RWPE1 (cell line): ENCODE measurements around the gene DUSP22.

ENCODE experiments used
- CTCF ChIA-PET: fragments of 350-600 bp; sonication (Branson Sonifier 250); formaldehyde crosslinking; extraction: SDS; loops from one replicate; lab custom pipeline; 2021; lab: Yijun Ruan, JAX
- POLR2A ChIA-PET: fragments of 400-600 bp; formaldehyde crosslinking; extraction: SDS; loops from one replicate; lab custom pipeline; 2020; ENCODE audit warnings: antibody characterized with exemption; ENCODE audit not compliant: low non-redundant PET; lab: Yijun Ruan, JAX
- DNase-seq: peaks from one replicate; pipeline ENCODE4 v3.0.0; 2012; ENCODE audit warnings: low spot score
- H3K27ac ChIP-seq: fragments of 450-650 bp; 2 replicates; pipeline ENCODE4 v1.5.1; 2017
- TF ChIP-seq, protein P1 (sequence below): fragments of 450-650 bp; conservative IDR thresholded peaks from 2 replicates; pipeline ENCODE4 v1.5.1; 2017; ENCODE audit warnings: low read depth, mild to moderate bottlenecking

The DUSP22 gene

DNA sequence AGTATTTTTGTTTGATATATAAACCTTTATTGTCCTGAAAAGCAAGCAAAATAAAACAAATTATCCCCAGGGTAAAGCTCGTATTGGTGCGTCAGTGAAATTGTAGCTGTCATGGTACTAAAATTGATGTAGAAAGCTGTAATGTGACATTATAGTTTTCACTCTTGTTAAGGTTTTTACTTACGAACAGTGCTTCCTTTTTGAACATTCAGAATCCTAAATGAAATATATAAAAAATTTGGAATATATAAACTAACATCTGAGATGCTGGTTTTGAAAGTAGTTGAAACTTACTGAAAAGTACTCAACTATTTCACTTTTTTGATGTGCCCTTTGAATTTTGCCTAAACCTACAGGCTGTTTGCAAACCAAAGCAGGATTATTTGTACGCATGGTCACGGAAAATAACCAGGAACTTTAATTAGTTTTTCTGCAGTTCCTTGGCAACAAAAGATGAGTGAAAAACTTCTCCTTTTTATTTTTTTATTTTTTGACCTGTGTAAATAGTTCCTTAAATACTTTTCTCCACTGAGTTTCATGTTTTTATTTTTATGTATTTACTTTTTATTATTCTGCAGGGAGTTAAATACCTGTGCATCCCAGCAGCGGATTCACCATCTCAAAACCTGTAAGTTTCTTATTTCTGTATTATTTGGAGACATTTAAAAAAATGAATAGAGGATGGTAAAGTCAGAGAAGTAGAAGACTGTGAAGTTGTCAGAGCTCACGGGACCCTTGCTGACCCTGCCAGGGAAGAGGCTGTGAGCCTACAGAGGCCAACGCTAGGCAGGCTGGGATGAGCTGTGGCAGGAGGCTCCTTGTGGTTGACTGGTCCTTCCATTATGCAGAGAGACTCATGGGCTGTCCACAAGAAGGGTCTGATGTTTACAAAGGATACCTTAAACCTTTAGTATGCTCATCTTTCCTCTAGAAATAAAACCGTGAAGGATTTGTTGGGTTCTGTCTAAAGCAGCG is 42.5 kb downstream of the DUSP22 start:
- no peak overlapping the region for H3K27ac ChIP-seq
- DNase-seq: no peak
- TF ChIP-seq, protein P1, sequence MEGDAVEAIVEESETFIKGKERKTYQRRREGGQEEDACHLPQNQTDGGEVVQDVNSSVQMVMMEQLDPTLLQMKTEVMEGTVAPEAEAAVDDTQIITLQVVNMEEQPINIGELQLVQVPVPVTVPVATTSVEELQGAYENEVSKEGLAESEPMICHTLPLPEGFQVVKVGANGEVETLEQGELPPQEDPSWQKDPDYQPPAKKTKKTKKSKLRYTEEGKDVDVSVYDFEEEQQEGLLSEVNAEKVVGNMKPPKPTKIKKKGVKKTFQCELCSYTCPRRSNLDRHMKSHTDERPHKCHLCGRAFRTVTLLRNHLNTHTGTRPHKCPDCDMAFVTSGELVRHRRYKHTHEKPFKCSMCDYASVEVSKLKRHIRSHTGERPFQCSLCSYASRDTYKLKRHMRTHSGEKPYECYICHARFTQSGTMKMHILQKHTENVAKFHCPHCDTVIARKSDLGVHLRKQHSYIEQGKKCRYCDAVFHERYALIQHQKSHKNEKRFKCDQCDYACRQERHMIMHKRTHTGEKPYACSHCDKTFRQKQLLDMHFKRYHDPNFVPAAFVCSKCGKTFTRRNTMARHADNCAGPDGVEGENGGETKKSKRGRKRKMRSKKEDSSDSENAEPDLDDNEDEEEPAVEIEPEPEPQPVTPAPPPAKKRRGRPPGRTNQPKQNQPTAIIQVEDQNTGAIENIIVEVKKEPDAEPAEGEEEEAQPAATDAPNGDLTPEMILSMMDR: no peak
- ChIA-PET POLR2A (no interaction called here), CTCF (interaction anchor here (0.6 kb wide), 1 partner anchor 68 kb away, joined by 3 read pairs; no protein-coding TSS in a partner anchor)

DNA sequence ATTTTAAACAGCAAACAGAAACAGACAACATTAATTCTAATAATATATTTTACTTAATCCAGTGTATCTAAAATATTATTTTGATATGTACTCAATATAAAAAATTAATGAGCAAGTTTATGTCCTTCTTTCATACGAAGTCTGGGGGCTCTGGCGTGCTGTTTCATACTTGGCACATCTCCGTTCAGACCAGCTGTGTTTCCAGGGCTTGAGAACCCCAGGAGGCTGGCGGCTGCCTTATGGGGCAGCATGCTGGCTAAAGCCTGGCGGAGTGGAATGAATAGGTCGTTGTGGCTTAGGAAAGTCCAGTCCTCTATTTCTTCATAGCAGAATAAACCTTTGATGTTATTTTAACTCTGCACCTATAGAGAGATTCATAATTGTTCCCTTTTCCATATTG is 43.3 kb downstream of the DUSP22 start:
- H3K27ac ChIP-seq: no peak overlapping the region
- no peak for DNase-seq
- POLR2A ChIA-PET: no interaction called here
- CTCF ChIA-PET: no interaction called here
- TF ChIP-seq, protein P1: no peak

DNA sequence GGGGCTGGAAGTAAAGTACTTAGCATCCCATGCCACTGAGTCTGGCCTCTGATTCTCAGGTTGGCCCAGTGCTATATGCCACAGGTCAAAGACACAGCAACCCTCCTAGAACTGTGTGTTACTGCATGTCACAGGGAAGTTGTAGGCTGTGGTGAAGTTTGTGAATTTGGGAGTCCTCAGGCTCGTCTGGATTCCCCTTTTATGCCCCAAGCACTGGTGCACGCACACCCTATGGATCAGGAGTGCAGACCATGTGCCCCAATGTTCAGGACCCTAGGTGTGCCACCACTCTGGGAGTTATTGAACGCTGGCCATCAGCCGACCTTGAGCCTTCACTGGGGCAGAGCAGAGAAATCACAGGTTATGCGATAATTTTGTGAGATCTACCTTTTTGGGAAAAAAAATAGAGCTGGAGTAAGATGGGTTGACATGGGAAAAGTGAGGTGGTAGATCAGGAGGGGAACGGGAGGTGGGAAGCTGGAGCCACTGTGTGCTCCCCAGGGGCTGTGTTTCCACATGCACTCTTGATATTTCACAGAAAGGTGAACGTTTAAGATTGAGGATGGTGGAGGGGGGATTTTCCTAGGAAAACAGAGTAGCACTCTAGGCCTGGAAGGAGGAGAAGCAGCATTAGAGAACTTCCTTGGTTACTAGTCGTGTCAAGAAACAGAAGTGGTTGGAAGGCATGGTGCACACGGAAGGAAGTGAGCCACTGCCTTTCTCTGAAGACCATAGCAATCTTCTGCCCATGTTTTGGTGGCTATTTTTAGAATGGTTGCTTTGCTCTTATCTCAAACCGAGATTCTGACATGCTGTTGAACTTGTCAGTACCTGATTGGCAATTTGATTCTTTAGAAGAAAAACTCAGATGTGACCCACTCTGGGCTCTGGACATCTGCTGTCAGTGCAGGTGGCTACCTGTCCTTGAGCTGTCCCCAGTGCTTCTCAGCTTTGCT is 44.1 kb downstream of the DUSP22 start:
- H3K27ac ChIP-seq: no peak overlapping the region
- TF ChIP-seq, protein P1: no peak
- no peak for DNase-seq
- ChIA-PET CTCF (no interaction called here), POLR2A (no interaction called here)

DNA sequence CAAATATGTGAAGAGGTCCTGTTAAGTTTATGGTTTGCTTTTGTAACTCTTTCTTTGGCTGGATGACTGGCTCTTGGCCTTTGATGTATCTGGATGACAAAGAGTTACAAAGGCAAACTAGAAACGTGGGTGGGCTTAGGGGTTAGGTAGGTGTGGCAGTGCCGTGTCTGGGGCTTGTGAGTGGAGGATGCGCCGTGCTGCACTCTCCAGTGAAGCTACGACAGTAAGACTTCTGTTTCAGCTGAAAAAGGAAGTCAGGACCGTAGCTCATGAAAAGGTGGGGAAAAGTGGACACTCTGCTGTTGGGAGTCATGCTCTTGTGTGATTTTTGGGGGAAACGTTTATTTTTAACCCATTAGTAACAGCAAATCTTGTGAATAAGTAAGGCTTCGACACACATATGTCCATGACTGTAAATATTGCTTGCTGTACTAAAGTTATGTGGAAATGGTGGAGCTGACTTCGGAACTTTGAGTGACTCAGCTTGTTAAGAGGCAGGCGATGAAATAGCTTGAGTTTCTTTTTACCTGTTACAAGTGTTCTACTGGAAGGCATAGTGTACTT is 45.6 kb downstream of the DUSP22 start:
- TF ChIP-seq, protein P1: no peak
- H3K27ac ChIP-seq: no peak overlapping the region
- ChIA-PET CTCF (interaction anchor here (0.6 to 0.8 kb wide), 2 partner anchors 10 to 149 kb away, joined by 3 read pairs; no protein-coding TSS in a partner anchor), POLR2A (no interaction called here)
- no peak for DNase-seq

DNA sequence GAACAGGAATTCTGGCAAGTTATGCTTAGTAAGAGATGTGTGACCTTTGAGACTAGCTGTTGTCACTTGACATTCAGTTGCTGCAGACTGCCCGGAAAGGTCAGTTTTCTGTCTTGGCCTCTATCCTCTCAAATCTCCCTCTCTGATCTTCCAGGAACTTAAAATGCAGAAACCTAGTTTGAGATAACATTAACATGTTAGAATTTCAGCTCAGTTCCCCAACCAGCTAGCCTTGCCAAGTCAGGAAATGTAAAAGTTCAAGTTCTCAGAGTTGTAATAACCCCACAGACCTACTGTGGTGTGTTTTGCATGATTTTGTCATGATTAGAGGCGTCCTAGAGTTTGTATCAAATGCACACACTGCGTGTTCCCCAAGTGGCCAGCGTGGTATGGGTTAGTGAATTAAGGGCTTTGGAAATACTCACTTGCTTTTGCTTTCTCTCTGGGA is 46.6 kb downstream of the DUSP22 start:
- ChIA-PET POLR2A (no interaction called here), CTCF (interaction anchor here (0.7 to 0.8 kb wide), 2 partner anchors 150 kb away, joined by 3 to 6 read pairs; no protein-coding TSS in a partner anchor)
- TF ChIP-seq, protein P1: no peak
- no peak for DNase-seq
- no peak overlapping the region for H3K27ac ChIP-seq
